Fibroblast of villous mesenchyme (primary cell): ENCODE measurements around the gene TMEM253. TPM values are rescaled to one million over a fixed set of nuclear protein-coding genes. Genes with fewer than 3 reads are reported as not detected.

Experiments used
- DNase-seq: peaks from one replicate; pipeline ENCODE4 v3.0.0-alpha.2; 2010; ENCODE audit warnings: low read depth
- H3K4me3 ChIP-seq: 2 replicates; pipeline ENCODE4 v1.5.1; 2011; ENCODE audit warnings: low read depth, mild to moderate bottlenecking, low read length
- CTCF ChIP-seq: IDR thresholded peaks from 2 replicates; pipeline ENCODE4 v1.5.1; 2012; ENCODE audit warnings: low read depth, mild to moderate bottlenecking, low read length; ENCODE audit not compliant: insufficient read depth
- total RNA-seq: library from RNA; depleted of rRNA; stranded (reverse); fragments of >200 nt; gene quantifications from 2 replicates; pipeline ENCODE4 v1.2.3, GENCODE V29; 2012

Gene TMEM253
- total RNA-seq = 0.64 TPM in 1 of 2 replicates, not detected in the other

GRCh38 chr14:21100931-21101330 is at the start of gene TMEM253:
Gene TMEM253, plus strand, starts transcription at chr14:21101066. Its CDS starts 278 bp downstream, at chr14:21101344.
- TF ChIP-seq CTCF = no peak
- no peak for DNase-seq
- H3K4me3 ChIP-seq = no peak within 1 kb of the TSS

DNA sequence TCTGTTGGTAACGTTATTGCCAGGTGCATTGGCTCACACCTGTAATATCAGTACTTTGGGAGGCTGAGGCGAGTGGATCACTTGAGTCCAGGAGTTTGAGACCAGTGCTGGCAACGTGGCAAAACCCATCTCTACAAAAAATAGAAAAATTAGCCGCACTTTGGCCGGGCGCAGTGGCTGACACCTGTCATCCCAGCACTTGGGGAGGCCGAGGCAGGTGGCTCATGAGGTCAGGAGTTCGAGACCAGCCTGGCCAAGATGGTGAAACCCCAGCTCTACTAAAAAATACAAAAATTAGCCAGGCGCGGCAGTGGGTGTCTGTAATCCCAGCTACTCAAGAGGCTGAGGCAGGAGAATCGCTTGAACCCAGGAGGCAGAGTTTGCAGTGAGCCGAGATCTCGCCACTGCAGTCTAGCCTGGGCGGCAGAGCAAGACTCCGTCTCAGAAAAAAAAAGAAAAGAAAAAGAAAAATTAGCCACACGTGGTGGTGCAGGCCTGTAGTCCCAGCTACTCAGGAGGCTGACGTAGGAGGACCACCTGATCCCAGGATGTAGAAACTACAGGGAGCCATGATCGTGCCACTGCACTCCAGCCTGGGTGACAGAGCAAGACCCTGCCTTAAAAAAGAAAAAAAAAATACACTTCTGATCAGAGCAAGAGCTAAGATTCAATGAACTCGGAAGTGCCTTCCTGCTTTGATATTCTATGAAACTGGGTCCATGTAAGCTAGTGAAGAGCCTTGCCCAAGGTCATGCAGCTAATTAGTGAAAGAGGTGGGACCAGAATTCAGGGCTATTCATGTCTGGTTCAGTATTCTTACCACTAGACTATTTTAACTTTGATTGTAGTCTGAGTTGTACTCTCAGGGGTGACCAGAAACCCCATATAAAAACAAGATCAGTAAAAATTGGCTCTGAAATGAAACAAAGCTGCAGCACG is 47.4 kb upstream of the TMEM253 start:
- no peak for DNase-seq
- no peak overlapping the region for H3K4me3 ChIP-seq
- no peak for TF ChIP-seq CTCF

DNA sequence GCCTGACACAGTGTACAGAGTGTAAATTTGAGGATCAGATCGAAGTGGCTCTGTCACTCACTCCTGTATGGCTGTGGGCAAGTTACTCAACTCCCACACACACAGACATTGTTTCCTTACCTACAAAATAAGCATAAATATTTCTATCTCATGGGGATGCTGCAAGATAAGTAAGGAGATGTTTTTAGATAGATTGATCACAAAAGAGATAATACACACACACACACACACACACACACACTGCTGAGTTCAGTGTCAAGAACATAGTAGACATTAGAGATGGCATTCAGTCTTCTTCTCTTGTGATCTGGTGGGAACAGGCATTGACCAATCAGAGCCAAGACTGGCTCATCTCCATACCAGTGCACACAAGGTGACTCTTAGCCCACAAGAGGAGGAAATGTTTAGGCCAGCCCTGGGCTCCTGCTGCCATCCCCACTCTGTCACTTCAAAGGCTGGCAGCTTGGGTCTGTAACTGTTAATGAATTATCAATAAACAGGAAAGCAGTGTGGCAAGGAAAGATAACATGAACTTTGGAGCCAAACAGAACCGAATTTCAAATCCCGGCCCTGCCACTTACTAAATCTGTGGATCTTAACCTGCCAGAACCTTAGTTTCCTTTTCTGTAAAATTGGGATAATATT is 46.6 kb upstream of the TMEM253 start:
- no peak overlapping the region for H3K4me3 ChIP-seq
- no peak for TF ChIP-seq CTCF

GRCh38 chr14:21054768-21055145 is 46.1 kb upstream of the TMEM253 start:
- DNase-seq = no peak
- no peak overlapping the region for H3K4me3 ChIP-seq
- no peak for TF ChIP-seq CTCF

More for the DNA sequence above, 46.6 kb upstream of the TMEM253 start:
- no peak for DNase-seq

- no peak for TF ChIP-seq CTCF
- DNase-seq = no peak
These were observed 45.3 kb upstream of the TMEM253 start for GRCh38 chr14:21055432-21056117.

DNA sequence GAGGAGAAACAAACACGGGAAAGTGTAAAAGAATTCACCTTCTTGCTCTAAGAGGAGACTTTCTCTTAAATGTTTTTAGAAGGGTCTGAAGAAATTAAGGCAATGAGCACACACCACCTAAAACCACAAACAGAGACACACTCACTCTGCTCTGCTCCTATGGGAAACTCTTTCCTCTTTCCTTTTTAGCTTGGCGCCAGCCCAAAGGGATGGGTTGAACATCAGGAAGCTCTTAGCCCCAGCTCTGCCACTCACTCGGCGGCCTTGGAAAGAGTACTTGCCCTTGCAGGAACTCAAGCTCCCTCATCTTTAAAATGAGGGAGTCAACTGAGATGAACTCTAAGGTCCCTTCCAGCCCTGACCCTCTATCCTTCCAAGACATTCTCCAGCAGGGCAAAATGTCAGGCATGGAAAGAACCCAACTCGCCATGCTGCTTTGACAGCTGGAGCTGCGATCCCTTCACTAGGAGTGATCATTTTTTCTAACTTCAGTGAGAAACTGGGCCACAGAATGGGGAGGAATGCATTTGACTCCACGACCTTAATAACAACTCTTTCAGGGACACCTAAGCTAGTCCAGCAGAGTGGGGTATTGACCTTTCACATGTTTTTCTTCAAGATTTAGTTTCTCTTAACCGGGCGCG is 44.2 kb upstream of the TMEM253 start:
- no peak for DNase-seq
- H3K4me3 ChIP-seq = no peak overlapping the region
- no peak for TF ChIP-seq CTCF

More at GRCh38 chr14:21055432-21056117, 45.3 kb upstream of the TMEM253 start:
- H3K4me3 ChIP-seq = no peak overlapping the region
